Measurements from ENCODE around the gene IL12RB1.
"Not testable (repeated sequence)": the region's sequence is repeated elsewhere in the genome, so short reads cannot be mapped to it uniquely, and the experiment has no call there.

IL12RB1 gene

DNA sequence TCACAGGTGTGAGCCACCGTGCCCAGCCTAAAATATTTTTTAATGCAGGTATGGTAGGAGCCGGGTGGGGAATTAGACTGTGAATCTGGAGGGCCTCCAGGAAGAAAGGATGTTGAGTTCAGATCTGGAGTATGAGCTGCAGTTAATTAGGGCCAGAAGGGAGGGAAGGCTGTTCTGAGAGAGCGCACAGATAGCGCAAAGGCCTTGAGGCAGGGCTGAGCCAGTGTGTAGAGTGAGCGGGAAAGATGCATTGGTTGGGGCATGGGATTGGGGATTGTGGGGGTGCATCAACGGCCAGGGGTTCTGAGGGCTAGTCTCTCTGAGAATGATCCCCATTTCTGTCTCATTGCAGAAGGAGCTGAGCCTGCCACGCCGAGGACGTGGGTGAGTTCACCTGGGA lies 20.5 kb upstream of the IL12RB1 start:
- Histone ChIP-seq H3K9me3 (ENCODE audit: insufficient read depth, low read length) (no peaks in the 10 kb centered on the region), H3K79me2 (ENCODE audit: insufficient read depth, low read length) (peaks cover 3% of the 10 kb centered on the region; the same call in 1 of the 2 replicates), H3K4me2 (ENCODE audit: low read depth, low read length, poor library complexity, severe bottlenecking) (peak overlapping the region; percentile 91), H3K27ac (ENCODE audit: low read depth, low read length) (peak overlapping the region; percentile 87), H3K9ac (ENCODE audit: low read length) (peak overlapping the region; percentile 15; the same call in 1 of the 2 replicates), H3K27me3 (ENCODE audit: low read length) (no peaks in the 10 kb centered on the region), H3K4me3 (ENCODE audit: insufficient read depth, low read length, poor library complexity, severe bottlenecking) (no peak overlapping the region), H3F3A (ENCODE audit: insufficient read depth) (peaks cover 64% of the 10 kb centered on the region), H3K36me3 (ENCODE audit: low read length) (no peaks in the 10 kb centered on the region), H3K9me2 (replicated peaks; ENCODE audit: insufficient read depth, low read length) (no peaks in the 10 kb centered on the region), H2AFZ (ENCODE audit: low read depth, low read length, severe bottlenecking) (no peak overlapping the region), H4K20me1 (ENCODE audit: low read depth, low read length) (no peaks in the 10 kb centered on the region)
- TF ChIP-seq CTCF (IDR thresholded peaks at IDR 0.05; ENCODE audit: insufficient read depth, low read length, poor library complexity, severe bottlenecking) (no peak), EZH2phosphoT487 (conservative IDR thresholded peaks at IDR 0.05; ENCODE audit: low read length) (no peak)

DNA sequence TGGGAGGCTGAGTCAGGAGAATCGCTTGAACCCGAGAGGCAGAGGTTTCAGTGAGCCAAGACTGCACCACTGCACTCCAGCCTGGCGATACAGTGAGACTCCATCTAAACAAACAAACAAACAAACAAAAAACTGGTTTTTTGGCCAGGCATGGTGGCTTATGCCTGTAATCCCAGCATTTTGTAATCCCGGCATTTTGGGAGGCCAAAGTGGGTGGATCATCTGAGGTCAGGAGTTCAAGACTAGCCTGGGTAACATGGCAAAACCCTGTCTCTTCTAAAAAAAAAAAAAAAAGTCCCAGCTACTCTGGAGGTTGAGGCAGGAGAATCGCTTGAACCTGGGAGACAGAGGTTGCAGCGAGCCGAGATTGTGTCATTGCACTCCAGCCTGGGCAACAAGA lies 18.5 kb upstream of the IL12RB1 start:
- H3K27me3 ChIP-seq (ENCODE audit: low read length); H3K79me2 ChIP-seq (ENCODE audit: insufficient read depth, low read length); H4K20me1 ChIP-seq (ENCODE audit: low read depth, low read length); H3K4me3 ChIP-seq (ENCODE audit: insufficient read depth, low read length, poor library complexity, severe bottlenecking); H3K9ac ChIP-seq (ENCODE audit: low read length); H3K9me2 ChIP-seq (replicated peaks; ENCODE audit: insufficient read depth, low read length); H2AFZ ChIP-seq (ENCODE audit: low read depth, low read length, severe bottlenecking); H3K9me3 ChIP-seq (ENCODE audit: insufficient read depth, low read length); H3K36me3 ChIP-seq (ENCODE audit: low read length): not testable (repeated sequence)
- H3K27ac ChIP-seq (ENCODE audit: low read depth, low read length) = peak overlapping the region; percentile 68
- H3K4me2 ChIP-seq (ENCODE audit: low read depth, low read length, poor library complexity, severe bottlenecking) = peak overlapping the region; percentile 27
- H3F3A ChIP-seq (ENCODE audit: insufficient read depth) = peaks cover 64% of the 10 kb centered on the region

DNA sequence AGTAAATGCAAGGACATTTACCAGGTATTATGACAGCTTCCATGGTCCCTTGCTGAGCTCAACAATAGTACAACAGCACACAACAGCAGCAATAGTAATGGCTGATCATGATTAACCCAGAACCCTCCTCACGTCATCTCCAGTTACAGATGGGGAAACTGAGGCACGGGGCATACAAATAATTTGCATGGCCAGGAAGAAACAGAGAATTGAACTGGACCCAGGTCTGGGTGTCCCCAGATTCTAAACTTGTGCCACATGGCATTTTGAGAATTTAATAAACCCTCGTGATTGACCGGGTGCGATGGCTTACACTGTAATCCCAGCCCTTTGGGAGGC lies 18.0 kb upstream of the IL12RB1 start:
- Histone ChIP-seq H2AFZ (ENCODE audit: low read depth, low read length, severe bottlenecking) (no peak overlapping the region), H3K79me2 (ENCODE audit: insufficient read depth, low read length) (peaks cover 8% of the 10 kb centered on the region; the same call in 1 of the 2 replicates), H4K20me1 (ENCODE audit: low read depth, low read length) (no peaks in the 10 kb centered on the region), H3K36me3 (ENCODE audit: low read length) (no peaks in the 10 kb centered on the region), H3K4me2 (ENCODE audit: low read depth, low read length, poor library complexity, severe bottlenecking) (peak overlapping the region; percentile 56), H3K9ac (ENCODE audit: low read length) (peak overlapping the region; percentile 16; the same call in 1 of the 2 replicates), H3K4me3 (ENCODE audit: insufficient read depth, low read length, poor library complexity, severe bottlenecking) (no peak overlapping the region), H3K27me3 (ENCODE audit: low read length) (no peaks in the 10 kb centered on the region), H3K9me3 (ENCODE audit: insufficient read depth, low read length) (no peaks in the 10 kb centered on the region), H3K9me2 (replicated peaks; ENCODE audit: insufficient read depth, low read length) (no peaks in the 10 kb centered on the region), H3K27ac (ENCODE audit: low read depth, low read length) (peak overlapping the region; percentile 68), H3F3A (ENCODE audit: insufficient read depth) (peaks cover 67% of the 10 kb centered on the region)
- TF ChIP-seq CTCF (IDR thresholded peaks at IDR 0.05; ENCODE audit: insufficient read depth, low read length, poor library complexity, severe bottlenecking) = no peak
- TF ChIP-seq EZH2phosphoT487 (conservative IDR thresholded peaks at IDR 0.05; ENCODE audit: low read length) = no peak

GRCh38 chr19:18102916-18103542 lies 16.3 kb upstream of the IL12RB1 start:
- Histone ChIP-seq H3K27me3 (ENCODE audit: low read length) (no peaks in the 10 kb centered on the region), H3K4me3 (ENCODE audit: insufficient read depth, low read length, poor library complexity, severe bottlenecking) (no peak overlapping the region), H4K20me1 (ENCODE audit: low read depth, low read length) (no peaks in the 10 kb centered on the region), H3F3A (ENCODE audit: insufficient read depth) (peaks cover 64% of the 10 kb centered on the region), H3K27ac (ENCODE audit: low read depth, low read length) (peak overlapping the region; percentile 68), H3K9ac (ENCODE audit: low read length) (peak overlapping the region; percentile 37), H2AFZ (ENCODE audit: low read depth, low read length, severe bottlenecking) (no peak overlapping the region), H3K79me2 (ENCODE audit: insufficient read depth, low read length) (peaks cover 10% of the 10 kb centered on the region), H3K4me2 (ENCODE audit: low read depth, low read length, poor library complexity, severe bottlenecking) (peak overlapping the region; percentile 56), H3K9me3 (ENCODE audit: insufficient read depth, low read length) (no peaks in the 10 kb centered on the region), H3K9me2 (replicated peaks; ENCODE audit: insufficient read depth, low read length) (no peaks in the 10 kb centered on the region), H3K36me3 (ENCODE audit: low read length) (no peaks in the 10 kb centered on the region)
- TF ChIP-seq EZH2phosphoT487 (conservative IDR thresholded peaks at IDR 0.05; ENCODE audit: low read length) (no peak), CTCF (IDR thresholded peaks at IDR 0.05; ENCODE audit: insufficient read depth, low read length, poor library complexity, severe bottlenecking) (no peak)
